K562 (cell line): ENCODE data around the gene POP5. TPM values are rescaled to one million over a fixed set of nuclear protein-coding genes. Genes with fewer than 3 reads are reported as not detected.
A peak's percentile ranks its signal among the peaks of the same experiment; 100 is the strongest.

Experiments
- ATAC-seq: fragments of 200-7000 bp; cut with Tn5 transposase; 3 replicates; pipeline ENCODE4 v1.9.1; 2020; ENCODE audit warnings: moderate library complexity
- BruUV-seq: library from RNA; stranded (reverse); fragments of 400-500 nt; replicated peaks from 2 replicates; lab custom pipeline; 2021; lab: Mats Ljungman, UMichigan
- CTCF ChIA-PET: fragments of 300-600 bp; formaldehyde crosslinking; extraction: SDS; loops from one replicate; lab custom pipeline; 2021; ENCODE audit warnings: low intra/inter-chr PET ratio; lab: Yijun Ruan, JAX
- POLR2A ChIA-PET: fragments of 300-600, 350-650 bp; sonication (Branson Sonifier 250); formaldehyde crosslinking; extraction: SDS; loops from one replicate; lab custom pipeline; 2021; ENCODE audit warnings: antibody characterized with exemption, inconsistent platforms; lab: Yijun Ruan, JAX
- DNase-seq, 4 experiments: peaks; one replicate each; pipeline versions ENCODE4 v3.0.0 to v3.0.0-alpha.2; 2011 to 2018; ENCODE audit warnings: low spot score in 3 of 4, mixed read lengths in 3 of 4; ENCODE audit errors: extremely low read depth in 1 of 4
- FAIRE-seq: peaks from 2 replicates; lab custom pipeline; 2011; peaks lifted over from hg19 to GRCh38; lab: Jason Lieb, UNC
- H2AFZ ChIP-seq: 2 replicates; pipeline ENCODE4 v1.6.0; 2011; ENCODE audit warnings: low read depth, low read length, control low read depth, inconsistent platforms
- H3K27ac ChIP-seq: fragments of 200-600 bp; 3 replicates; pipeline ENCODE4 v1.8.0; 2011; ENCODE audit warnings: low read depth, mild to moderate bottlenecking, control low read depth, inconsistent platforms, low read length, moderate library complexity, mixed read lengths; ENCODE audit errors: extremely low read depth
- H3K27me3 ChIP-seq, 2 experiments: fragments of 300-600 bp in 1 of 2; 2 replicates in 1 of 2; 3 replicates in 1 of 2; pipeline versions ENCODE4 v1.6.0 to v1.8.0; 2011; ENCODE audit warnings: inconsistent platforms in 2 of 2, low read length in 2 of 2, mild to moderate bottlenecking in 1 of 2, mixed read lengths in 1 of 2, moderate library complexity in 1 of 2; ENCODE audit not compliant: control insufficient read depth in 2 of 2, insufficient read depth in 2 of 2
- H3K36me3 ChIP-seq: fragments of 300-600 bp; 3 replicates; pipeline ENCODE4 v1.8.0; 2011; ENCODE audit warnings: mild to moderate bottlenecking, low read length, inconsistent platforms; ENCODE audit not compliant: control insufficient read depth, insufficient read depth
- H3K4me1 ChIP-seq, 2 experiments: fragments of 200-600 bp in 1 of 2; replicated peaks in 1 of 2; 2 replicates in 1 of 2; 3 replicates in 1 of 2; pipeline versions ENCODE4 v1.5.1 to v1.8.0; 2011; ENCODE audit warnings: inconsistent platforms in 2 of 2, low read length in 2 of 2, mild to moderate bottlenecking in 1 of 2, mixed read lengths in 1 of 2, moderate library complexity in 1 of 2; ENCODE audit not compliant: control insufficient read depth in 2 of 2, insufficient read depth in 2 of 2
- H3K4me2 ChIP-seq: 2 replicates; pipeline ENCODE4 v1.6.1; 2011; ENCODE audit warnings: low read length, control low read depth, inconsistent platforms, mixed read lengths; ENCODE audit not compliant: insufficient read depth
- H3K4me3 ChIP-seq: fragments of 200-600 bp; sonication (generic), shearing (Covaris generic); 2 replicates; pipeline ENCODE4 v1.5.1; 2016; ENCODE audit warnings: control low read depth, inconsistent platforms
- H3K79me2 ChIP-seq: fragments of 200-600 bp; 3 replicates; pipeline ENCODE4 v1.8.0; 2011; ENCODE audit warnings: low read length, inconsistent platforms; ENCODE audit not compliant: control insufficient read depth, insufficient read depth
- H3K9ac ChIP-seq, 2 experiments: 2 replicates each; pipeline versions ENCODE4 v1.6.0 to v1.6.1; 2011; ENCODE audit warnings: low read depth in 2 of 2, low read length in 2 of 2, control low read depth in 1 of 2, inconsistent platforms in 1 of 2, mild to moderate bottlenecking in 1 of 2, mixed read lengths in 1 of 2; ENCODE audit not compliant: insufficient read depth in 1 of 2
- H3K9me1 ChIP-seq: one replicate; pipeline ENCODE4 v1.6.0; 2011; ENCODE audit warnings: inconsistent platforms, mild to moderate bottlenecking, low read length, moderate library complexity; ENCODE audit not compliant: control insufficient read depth, insufficient read depth
- H3K9me3 ChIP-seq: replicated peaks from 2 replicates; pipeline ENCODE4 v1.5.1; 2011; ENCODE audit warnings: low read depth, low read length, inconsistent platforms; ENCODE audit not compliant: control insufficient read depth, insufficient read depth
- H4K20me1 ChIP-seq: replicated peaks from 2 replicates; pipeline ENCODE4 v1.6.1; 2011; ENCODE audit warnings: low read length, inconsistent platforms, mixed read lengths; ENCODE audit not compliant: control insufficient read depth, insufficient read depth
- C11orf30 ChIP-seq: fragments of 450-650 bp; IDR thresholded peaks from 2 replicates; pipeline ENCODE4 v1.6.1; 2016; ENCODE audit warnings: low read depth, mild to moderate bottlenecking
- MIER1 ChIP-seq: fragments of 450-650 bp; IDR thresholded peaks from 2 replicates; pipeline ENCODE4 v1.6.1; 2016; ENCODE audit warnings: antibody characterized with exemption, mild to moderate bottlenecking, low read depth
- MTA3 ChIP-seq: fragments of 450-650 bp; formaldehyde crosslinking; IDR thresholded peaks from 2 replicates; pipeline ENCODE4 v1.6.1; 2017; ENCODE audit warnings: mild to moderate bottlenecking, borderline replicate concordance
- MXI1 ChIP-seq: IDR thresholded peaks from 2 replicates; pipeline ENCODE4 v1.6.1; 2011; ENCODE audit warnings: low read depth, mild to moderate bottlenecking, improper control_type of control experiment, low read length
- NBN ChIP-seq: fragments of 450-650 bp; IDR thresholded peaks from 2 replicates; pipeline ENCODE4 v1.6.1; 2016; ENCODE audit warnings: low read depth, mild to moderate bottlenecking
- RBM25 ChIP-seq: fragments of 200-400 bp; formaldehyde crosslinking; IDR thresholded peaks from 2 replicates; pipeline ENCODE4 v1.6.1; 2018; ENCODE audit warnings: low read length, low read depth, moderate library complexity; ENCODE audit not compliant: severe bottlenecking
- SOX6 ChIP-seq: fragments of 450-650 bp; IDR thresholded peaks from 2 replicates; pipeline ENCODE4 v1.6.1; 2014; ENCODE audit warnings: mild to moderate bottlenecking
- THRAP3 ChIP-seq: fragments of 450-650 bp; IDR thresholded peaks from 2 replicates; pipeline ENCODE4 v1.6.1; 2016; ENCODE audit warnings: mild to moderate bottlenecking, inconsistent platforms, borderline replicate concordance
- TOE1 ChIP-seq, 2 experiments: fragments of 450-650 bp in 1 of 2; sonication (generic) in 1 of 2; formaldehyde crosslinking in 1 of 2; IDR thresholded peaks; 2 replicates each; pipeline versions ENCODE4 v1.7.1 to v1.8.0; 2016 to 2022; ENCODE audit warnings: borderline replicate concordance in 2 of 2, mild to moderate bottlenecking in 2 of 2, antibody characterized with exemption in 1 of 2, inconsistent platforms in 1 of 2, low read depth in 1 of 2, missing genetic modification reagents in 1 of 2, moderate library complexity in 1 of 2
- ZBTB8A ChIP-seq: fragments of 450-650 bp; IDR thresholded peaks from 2 replicates; pipeline ENCODE4 v1.6.1; 2018; ENCODE audit warnings: mild to moderate bottlenecking, moderate library complexity; ENCODE audit not compliant: partially characterized antibody
- ZNF146 ChIP-seq: IDR thresholded peaks from one replicate; pipeline ENCODE4 v1.6.1; 2018; ENCODE audit warnings: missing compliant biosample characterization; ENCODE audit not compliant: unreplicated experiment
- ZNF41 ChIP-seq: fragments of 250-450 bp; sonication (Bioruptor Pico); conservative IDR thresholded peaks from 2 replicates; pipeline ENCODE4 v1.4.0; 2020; ENCODE audit warnings: mild to moderate bottlenecking
- WGBS: fragments of 100-300 bp; shearing (Covaris generic); methylation state at CpG from one replicate; pipeline ENCODE4 v1.1.6; 2016; ENCODE audit warnings: low coverage, mixed read lengths; ENCODE audit not compliant: insufficient coverage; ENCODE audit errors: missing lambda C conversion rate; 5-methylcytosine and 5-hydroxymethylcytosine counted together
- in situ Hi-C: fragments of 300-500 bp; cut with MboI; formaldehyde crosslinking; loops from 4 replicates; pipeline ENCODE4 v1.15.0; 2018; ENCODE audit warnings: inconsistent platforms, mixed read lengths
- intact Hi-C: fragments of 100-400 bp; cut with micrococcal nuclease; formaldehyde crosslinking; loops from 2 replicates; pipeline ENCODE4 v1.14.2; 2022
- polyA plus RNA-seq, 8 experiments: library from polyadenylated mRNA; depleted of rRNA in 4 of 8; stranded (reverse) in 5 of 8; unstranded in 3 of 8; fragments of >200 nt; fragmentation: Nextera tagmentation in 2 of 8; fragmentation: Illumina TruSeq in 1 of 8; extraction: Ambion mirVana in 2 of 8; extraction: Trizol in 1 of 8; gene quantifications; 2 replicates each; pipeline versions ENCODE4 v1.2.1 to v1.2.3, GENCODE V29; 2011 to 2014; ENCODE audit warnings: inconsistent platforms in 1 of 8, missing spikeins in 1 of 8
- total RNA-seq, 7 experiments: library from RNA; depleted of rRNA in 6 of 7; stranded (reverse); fragments of >200 nt in 6 of 7; fragmentation: Illumina TruSeq in 2 of 7; extraction: Trizol in 2 of 7; gene quantifications; 2 replicates each; pipeline versions ENCODE4 v1.2.1 to v1.2.3, GENCODE V29; 2011 to 2021; ENCODE audit warnings: low replicate concordance in 1 of 7
- TF ChIP-seq, protein P1 (sequence below): sonication (generic); IDR thresholded peaks from 2 replicates; pipeline ENCODE4 v1.6.1; 2016
- TF ChIP-seq, protein P2 (sequence below): sonication (generic); formaldehyde crosslinking; IDR thresholded peaks from 2 replicates; pipeline ENCODE4 v1.9.0; 2022; ENCODE audit warnings: mild to moderate bottlenecking, missing genetic modification reagents
- TF ChIP-seq, protein P3 (sequence below): sonication (generic); formaldehyde crosslinking; IDR thresholded peaks from 2 replicates; pipeline ENCODE4 v1.8.1; 2022; ENCODE audit warnings: missing genetic modification reagents

POP5 gene
- total and polyA plus RNA-seq, 9 of the 15 experiments (the other 6 are each of a cell fraction or from before 2014, with no cell fraction given): 57.5 to 253 (median 73.8) TPM

DNA sequence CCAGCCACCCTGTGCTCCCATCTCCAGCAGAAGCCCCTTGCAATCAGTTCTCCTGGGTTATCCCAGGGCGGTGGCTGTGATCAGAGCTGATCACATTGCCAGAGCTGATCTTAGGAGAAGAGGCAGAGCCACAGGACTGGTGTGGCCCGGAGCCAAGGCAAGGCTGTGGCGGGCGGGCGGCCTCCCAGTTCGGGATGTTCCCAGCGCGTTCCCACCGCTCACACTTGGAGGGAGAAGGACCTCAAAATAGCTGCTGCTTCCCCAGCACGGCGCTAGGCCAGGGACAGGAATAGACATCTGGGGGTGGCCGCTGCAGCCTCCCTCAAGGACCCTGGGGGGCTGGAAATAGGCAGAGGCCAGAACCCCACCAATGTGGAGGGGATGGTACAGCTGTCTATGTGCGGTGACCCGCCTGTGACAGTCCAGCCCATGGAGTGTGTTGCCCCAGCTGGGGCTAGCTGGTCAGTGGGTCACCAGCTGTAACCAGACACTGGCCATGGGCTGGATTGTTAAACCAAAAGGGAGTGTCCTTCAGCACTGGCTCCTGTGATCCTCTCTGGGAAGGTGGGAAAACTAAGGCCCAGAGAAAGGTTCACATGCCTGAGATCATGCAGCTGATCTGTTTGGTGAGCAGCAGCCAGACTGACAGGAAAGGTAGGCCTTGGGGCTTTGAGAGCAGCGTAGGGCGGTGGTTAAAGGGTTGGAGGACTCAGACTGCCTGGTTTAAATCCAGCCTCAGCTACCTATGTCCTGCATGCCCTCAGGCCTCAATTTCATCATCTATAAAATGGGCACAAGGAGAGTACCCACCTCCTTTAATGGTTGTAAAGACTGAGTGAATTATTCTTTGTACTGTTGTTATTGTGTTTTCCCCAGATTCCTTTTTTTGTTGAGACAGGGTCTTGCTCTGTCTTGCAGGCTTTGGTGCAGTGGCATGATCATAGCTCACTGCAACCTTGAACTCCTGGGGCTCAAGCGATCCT, 8.0 kb upstream of the POP5 start (continued):
- TF ChIP-seq, protein P1, sequence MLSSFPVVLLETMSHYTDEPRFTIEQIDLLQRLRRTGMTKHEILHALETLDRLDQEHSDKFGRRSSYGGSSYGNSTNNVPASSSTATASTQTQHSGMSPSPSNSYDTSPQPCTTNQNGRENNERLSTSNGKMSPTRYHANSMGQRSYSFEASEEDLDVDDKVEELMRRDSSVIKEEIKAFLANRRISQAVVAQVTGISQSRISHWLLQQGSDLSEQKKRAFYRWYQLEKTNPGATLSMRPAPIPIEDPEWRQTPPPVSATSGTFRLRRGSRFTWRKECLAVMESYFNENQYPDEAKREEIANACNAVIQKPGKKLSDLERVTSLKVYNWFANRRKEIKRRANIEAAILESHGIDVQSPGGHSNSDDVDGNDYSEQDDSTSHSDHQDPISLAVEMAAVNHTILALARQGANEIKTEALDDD: 0 out of 2 replicates have a peak, but pooled peaks have one; percentile 15
- TF ChIP-seq, protein P2, sequence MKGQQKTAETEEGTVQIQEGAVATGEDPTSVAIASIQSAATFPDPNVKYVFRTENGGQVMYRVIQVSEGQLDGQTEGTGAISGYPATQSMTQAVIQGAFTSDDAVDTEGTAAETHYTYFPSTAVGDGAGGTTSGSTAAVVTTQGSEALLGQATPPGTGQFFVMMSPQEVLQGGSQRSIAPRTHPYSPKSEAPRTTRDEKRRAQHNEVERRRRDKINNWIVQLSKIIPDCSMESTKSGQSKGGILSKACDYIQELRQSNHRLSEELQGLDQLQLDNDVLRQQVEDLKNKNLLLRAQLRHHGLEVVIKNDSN (CRISPR knock-in tag): 0 out of 2 replicates have a peak, but pooled peaks have one; percentile 3

DNA sequence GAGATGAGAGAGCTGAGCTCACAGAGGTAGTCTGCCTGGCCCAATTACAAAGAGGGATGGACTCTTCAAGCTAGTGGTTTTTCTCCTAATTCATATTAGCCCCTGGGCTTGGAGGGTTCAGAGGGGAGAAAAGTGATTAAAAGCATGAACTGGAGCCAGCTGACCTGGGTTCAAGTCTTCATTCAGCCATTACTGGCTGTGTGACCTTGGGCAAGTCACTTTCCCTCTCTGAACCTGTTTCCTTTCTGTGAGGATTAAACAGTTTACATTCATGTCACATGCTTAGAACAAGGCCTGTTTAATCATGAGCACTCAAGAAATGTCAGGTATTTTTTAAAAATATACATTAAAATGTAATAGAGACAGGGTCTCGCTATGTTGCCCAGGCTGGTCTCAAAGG, 7.2 kb upstream of the POP5 start:
- H3K9ac ChIP-seq: no peak overlapping the region
- ChIA-PET POLR2A (interaction anchor here (0.6 to 1.3 kb wide), 3 partner anchors 9 to 297 kb away, joined by 3 to 6 read pairs (median 3); partner anchors contain the start of gene RNU4-2), CTCF (no interaction called here)
- H3K4me3 ChIP-seq: no peak overlapping the region
- no peaks in the 10 kb centered on the region for H3K9me1 ChIP-seq
- DNase-seq (no peak), FAIRE-seq (no peak), ATAC-seq (no peak)
- 70% methylated on average over 1 of the region's 1 CpG for whole genome bisulfite sequencing
- no peak overlapping the region for H3K4me2 ChIP-seq
- no TSS peak for BruUV-seq
- H3K9me3 ChIP-seq: no peaks in the 10 kb centered on the region
- no peaks in the 10 kb centered on the region for H4K20me1 ChIP-seq
- intact Hi-C loops (no loop called here), in situ Hi-C loops (no loop called here)
- no peaks in the 10 kb centered on the region for H3K79me2 ChIP-seq
- peaks cover 0 to 16% of the 10 kb centered on the region in 2 experiments; a peak in 3 of 5 replicates for H3K4me1 ChIP-seq
- no peaks in the 10 kb centered on the region for H3K36me3 ChIP-seq
- peaks cover 7 to 8% of the 10 kb centered on the region in 2 experiments; a peak in 3 of 5 replicates for H3K27me3 ChIP-seq
- H3K27ac ChIP-seq: no peak overlapping the region
- no peak overlapping the region for H2AFZ ChIP-seq
- TF ChIP-seq MTA3: no peak
- TF ChIP-seq THRAP3: no peak
- TF ChIP-seq MIER1: no peak
- TF ChIP-seq MXI1: no peak
- no peak for TF ChIP-seq SOX6
- TF ChIP-seq, protein P3, sequence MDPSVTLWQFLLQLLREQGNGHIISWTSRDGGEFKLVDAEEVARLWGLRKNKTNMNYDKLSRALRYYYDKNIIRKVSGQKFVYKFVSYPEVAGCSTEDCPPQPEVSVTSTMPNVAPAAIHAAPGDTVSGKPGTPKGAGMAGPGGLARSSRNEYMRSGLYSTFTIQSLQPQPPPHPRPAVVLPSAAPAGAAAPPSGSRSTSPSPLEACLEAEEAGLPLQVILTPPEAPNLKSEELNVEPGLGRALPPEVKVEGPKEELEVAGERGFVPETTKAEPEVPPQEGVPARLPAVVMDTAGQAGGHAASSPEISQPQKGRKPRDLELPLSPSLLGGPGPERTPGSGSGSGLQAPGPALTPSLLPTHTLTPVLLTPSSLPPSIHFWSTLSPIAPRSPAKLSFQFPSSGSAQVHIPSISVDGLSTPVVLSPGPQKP: no peak
- peak; percentile 79 for TF ChIP-seq RBM25
- TF ChIP-seq TOE1 (IDR thresholded peaks at IDR 0.05; ENCODE audit: borderline replicate concordance): no peak
- no peak for TF ChIP-seq TOE1 (CRISPR knock-in tag; IDR thresholded peaks at IDR 0.05; ENCODE audit: borderline replicate concordance, low read depth)
- TF ChIP-seq NBN: no peak
- TF ChIP-seq ZNF41 (CRISPR knock-in tag): no peak
- no peak for TF ChIP-seq C11orf30
- no peak for TF ChIP-seq ZBTB8A
- TF ChIP-seq ZNF146: no peak
